CD4-positive, alpha-beta T cell treated with Interleukin-4 for 1 hour (primary cell): ENCODE measurements around the gene F13B.
"Not testable (repeated sequence)": the region's sequence is repeated elsewhere in the genome, so short reads cannot be mapped to it uniquely, and the experiment has no call there.

Experiments
- DNase-seq, 2 donors: peaks; one replicate each; pipeline ENCODE4 v3.0.0-alpha.2; 2020 to 2022

F13B gene, protein sequence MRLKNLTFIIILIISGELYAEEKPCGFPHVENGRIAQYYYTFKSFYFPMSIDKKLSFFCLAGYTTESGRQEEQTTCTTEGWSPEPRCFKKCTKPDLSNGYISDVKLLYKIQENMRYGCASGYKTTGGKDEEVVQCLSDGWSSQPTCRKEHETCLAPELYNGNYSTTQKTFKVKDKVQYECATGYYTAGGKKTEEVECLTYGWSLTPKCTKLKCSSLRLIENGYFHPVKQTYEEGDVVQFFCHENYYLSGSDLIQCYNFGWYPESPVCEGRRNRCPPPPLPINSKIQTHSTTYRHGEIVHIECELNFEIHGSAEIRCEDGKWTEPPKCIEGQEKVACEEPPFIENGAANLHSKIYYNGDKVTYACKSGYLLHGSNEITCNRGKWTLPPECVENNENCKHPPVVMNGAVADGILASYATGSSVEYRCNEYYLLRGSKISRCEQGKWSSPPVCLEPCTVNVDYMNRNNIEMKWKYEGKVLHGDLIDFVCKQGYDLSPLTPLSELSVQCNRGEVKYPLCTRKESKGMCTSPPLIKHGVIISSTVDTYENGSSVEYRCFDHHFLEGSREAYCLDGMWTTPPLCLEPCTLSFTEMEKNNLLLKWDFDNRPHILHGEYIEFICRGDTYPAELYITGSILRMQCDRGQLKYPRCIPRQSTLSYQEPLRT

DNA sequence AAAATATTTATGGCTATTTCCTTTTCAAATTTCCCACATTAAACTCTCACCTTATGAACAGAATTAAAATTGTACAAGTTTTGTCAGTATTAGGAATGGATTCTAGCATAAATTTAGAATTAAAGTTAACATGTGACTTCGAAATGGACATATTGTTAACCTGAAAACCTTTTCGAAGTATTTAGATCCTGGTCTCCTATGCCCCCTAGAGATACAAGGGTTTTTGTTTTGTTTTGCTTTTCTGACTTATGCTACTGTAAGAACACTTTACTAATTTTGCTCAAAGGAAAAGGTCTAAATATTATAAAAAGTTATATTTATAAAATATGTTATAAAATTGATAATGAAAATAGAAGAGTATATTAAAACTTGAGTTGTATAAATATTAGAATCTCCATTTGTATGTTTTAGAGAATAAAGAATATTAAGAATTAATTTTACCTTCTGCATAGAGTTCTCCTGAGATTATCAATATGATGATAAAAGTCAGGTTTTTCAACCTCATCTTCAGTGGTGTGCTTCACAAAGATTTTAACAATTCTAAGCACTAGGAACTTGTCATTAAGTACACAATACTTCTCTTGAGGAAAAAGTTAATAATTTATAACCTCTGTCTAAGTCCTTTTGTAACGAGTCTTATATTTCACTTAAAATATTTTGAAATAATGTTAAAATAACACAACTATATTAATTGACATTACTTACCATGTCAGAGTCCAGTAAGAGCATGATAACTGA, at the start of gene F13B:
F13B (minus strand) TSS at position 542 of the 738 bp plus-strand sequence; CDS start at position 505, 37 bp downstream.
- no peak for DNase-seq

DNA sequence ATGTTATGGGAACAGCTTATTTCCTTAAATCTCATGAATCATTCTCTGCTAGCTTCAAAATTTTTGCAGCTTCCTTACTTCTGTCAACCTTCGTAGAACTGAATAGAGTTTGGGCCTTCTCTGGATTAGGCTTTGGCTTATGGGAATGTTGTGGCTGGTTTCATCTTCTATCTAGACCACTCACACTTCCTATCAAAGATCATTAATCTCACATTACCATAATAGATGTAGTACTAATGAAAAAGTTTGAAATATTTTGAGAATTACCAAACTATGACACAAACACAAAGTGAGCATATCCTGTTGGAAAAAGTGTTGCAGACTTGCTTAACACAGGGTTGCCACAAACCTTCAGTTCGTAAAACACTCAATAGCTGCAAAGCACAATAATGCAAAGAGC, 49.1 kb upstream of the F13B start:
- DNase-seq = no peak

DNA sequence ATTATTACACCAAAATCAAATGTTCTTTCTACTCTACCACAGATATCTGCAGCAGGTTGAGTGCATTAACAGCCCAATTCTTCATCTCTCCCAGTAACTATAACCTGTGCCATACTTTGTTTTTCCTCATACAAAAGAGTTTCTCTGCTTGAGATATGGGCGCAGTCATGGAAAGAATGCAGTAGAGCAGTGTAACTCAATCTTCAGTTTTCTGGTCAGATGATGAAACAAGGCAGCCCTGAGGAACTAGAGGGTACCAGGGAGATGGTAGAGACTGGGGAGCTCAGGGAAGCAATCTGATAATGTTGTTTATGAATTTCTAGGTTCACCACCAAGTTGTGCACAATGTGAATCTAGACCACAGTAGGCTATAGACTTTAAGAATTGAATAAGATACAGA, 39.8 kb upstream of the F13B start:
- DNase-seq = no peak

DNA sequence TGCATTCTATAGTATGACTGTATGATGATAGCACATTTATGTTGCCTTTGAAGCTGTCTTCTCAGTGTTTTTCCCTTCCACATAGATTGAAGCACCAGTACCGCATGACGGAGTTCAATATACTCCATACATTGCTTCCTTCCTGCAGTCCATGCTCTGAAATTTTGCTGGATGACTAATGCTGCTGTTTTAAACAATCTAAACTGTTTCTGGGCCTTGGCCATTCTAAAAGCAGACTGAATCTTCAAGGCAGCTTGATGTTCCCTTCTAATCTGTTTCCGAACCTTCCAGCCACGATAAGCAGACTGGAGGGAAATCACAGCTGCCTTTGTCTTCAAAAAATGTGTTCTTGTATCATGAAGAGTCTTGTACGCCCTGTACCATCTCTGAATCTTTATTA, 36.2 kb upstream of the F13B start:
- no peak for DNase-seq

DNA sequence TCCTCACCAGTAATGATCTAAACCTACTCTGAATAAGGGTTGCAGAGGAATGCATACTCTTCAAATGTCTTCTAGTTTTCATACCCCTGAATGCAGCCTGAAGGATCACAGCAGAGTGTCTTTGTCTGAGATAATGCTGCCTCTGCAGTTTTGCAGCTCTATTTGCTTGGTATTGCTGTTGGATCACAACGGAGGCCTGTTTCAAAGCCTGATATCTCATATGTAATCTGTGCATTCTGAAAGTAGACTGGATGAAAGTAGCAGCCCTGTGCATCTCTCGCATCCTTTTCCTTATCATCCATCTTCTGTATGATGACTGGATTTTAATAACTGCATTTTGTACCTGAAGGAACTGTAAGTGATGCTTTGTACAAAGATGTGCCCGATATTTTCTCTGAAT, 34.9 kb upstream of the F13B start:
- DNase-seq = no peak

DNA sequence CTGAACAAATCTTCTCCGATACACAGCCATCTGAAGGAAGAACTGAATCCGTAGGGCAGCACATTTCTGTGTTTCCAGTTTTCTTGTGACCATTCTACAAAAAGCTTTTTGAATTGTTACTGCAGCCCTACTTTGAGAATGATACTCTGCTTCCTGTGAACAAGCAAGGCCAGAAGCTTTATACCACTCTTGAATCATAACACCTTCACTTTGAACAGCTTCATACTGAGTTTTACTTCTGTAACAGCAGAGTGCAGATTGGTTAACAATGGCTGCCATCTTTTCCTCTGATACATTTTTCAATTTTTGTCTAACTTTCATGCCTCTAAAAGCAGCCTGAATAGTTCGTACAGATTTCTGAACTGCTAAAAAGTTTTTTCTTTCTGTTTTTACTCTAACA, 33.6 kb upstream of the F13B start:
- no peak for DNase-seq

DNA sequence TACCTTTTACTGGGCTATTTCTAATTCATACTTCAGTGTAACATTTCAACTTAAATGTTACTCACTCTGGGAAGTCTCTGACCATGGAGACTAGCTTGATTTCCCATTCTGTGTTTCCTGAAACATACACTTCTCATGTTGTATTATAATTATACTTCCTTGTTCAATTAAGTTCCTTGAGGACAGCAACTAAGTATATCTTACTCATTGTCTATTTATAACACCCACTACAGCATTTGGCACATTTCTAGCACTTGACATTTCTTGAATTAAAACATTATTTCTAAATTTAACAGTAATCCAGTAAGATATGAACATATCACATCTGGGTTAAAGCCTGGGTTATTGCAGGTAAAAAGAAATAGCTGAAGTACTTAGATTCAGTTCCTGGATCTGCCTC, 32.4 kb upstream of the F13B start:
- DNase-seq = no peak

DNA sequence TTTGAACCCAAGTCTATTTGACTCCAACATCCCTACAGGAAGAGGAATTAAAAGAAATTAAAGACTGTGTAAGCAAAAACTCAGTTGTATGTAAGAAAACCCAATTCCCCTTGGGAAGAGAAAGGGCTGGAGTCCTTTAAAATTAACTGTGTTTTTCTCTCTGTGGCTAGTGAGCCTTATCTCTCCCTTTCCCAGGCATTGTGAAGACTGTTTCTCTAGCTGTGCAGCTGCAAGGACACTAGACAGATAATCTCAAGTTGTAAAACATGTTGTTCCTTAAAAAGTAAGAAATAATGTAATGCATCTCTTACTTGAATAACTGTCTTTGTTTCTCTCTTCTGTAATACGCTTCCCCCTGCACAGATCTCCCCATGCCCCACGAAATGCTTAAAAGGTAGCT, 29.9 kb upstream of the F13B start:
- DNase-seq = not testable (repeated sequence)

DNA sequence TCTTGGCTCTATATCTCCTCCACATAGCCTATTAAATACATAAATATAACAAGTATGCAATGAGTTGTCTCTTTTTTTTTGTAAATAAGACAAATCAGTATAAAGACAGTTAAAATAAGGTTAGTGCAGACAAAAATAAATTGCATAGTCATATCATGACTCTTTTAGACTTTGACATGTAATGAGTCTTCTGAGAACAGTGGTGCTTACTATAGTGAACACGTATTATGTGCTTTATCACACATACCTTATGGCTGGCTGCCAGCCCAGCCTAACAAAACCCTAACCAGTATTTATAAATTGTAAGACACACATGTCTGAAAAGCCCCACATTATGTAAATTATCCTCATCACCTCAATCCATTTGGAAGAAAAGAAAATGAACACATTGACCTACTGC, 29.1 kb upstream of the F13B start:
- DNase-seq = no peak

DNA sequence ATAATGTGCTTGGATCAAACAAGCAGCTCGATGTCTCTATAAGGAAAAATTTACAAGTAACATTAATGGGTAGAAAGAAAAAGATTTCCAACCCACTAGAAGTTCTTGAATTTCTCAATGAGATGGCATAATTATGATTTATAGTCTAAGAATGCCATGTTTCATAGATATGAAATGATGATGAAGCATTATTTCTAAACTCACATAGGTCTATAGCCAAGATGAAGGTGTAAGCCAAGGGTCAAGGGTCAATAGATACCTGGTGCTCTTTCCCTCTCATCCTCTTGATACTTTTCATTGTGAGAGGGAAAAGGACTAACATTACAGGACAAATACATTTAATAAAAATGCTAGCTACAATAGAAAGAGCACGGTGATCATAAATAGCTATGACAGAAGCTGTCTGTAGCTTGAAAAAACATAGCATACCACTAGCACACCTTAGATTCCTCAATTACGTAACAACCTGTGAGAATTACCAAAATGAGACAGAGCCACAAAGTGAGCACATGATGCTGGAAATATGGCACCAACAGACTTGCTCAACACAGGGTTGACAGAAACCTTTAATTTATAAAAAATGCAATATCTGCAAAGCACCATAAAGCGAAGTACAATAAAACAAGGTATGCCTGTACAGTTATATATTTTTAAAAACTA, 26.3 kb upstream of the F13B start:
- DNase-seq = no peak

DNA sequence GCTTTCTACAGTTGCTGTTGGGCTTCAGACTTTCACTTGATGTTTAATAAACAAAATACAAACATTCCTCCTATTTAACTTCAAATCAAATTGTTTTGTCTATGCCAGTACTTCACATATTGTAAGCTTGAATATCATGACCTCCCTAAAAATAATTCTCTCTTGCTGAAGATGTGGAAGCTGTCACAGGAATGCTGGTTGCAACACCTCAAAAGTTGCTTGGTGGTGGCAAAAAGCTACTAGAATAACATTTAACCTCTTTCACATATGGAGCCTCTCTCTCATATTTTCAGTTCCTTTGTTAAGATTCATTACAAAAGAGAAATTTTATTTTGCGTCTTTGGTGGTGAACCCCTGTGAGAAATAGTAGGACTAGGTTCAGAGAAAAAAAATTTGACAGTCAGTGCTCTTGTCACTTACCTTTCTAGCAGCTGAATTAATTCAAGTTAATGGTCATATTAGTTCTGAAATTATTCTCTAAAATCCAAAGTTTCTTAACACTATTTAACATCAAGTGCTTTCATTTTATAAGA, 25.5 kb upstream of the F13B start:
- DNase-seq = no peak

DNA sequence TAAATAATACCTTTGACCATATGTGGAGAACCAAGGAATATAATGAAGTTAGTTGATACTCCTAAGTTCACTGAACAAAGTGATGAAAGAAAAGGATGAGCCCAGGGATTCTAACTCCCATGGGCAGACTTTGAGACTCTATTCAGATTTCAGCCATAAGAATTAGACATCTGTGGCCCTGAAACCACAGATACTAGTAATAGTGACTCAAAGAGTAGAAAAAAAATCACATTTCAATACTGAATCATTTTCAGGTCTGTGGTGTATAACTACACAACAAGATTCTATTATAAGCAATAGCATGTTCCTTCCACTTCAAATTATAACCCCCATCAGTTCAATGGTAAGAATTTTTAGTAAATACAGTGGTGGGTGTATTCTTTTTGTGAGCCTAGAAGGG, 16.4 kb upstream of the F13B start:
- DNase-seq = no peak

DNA sequence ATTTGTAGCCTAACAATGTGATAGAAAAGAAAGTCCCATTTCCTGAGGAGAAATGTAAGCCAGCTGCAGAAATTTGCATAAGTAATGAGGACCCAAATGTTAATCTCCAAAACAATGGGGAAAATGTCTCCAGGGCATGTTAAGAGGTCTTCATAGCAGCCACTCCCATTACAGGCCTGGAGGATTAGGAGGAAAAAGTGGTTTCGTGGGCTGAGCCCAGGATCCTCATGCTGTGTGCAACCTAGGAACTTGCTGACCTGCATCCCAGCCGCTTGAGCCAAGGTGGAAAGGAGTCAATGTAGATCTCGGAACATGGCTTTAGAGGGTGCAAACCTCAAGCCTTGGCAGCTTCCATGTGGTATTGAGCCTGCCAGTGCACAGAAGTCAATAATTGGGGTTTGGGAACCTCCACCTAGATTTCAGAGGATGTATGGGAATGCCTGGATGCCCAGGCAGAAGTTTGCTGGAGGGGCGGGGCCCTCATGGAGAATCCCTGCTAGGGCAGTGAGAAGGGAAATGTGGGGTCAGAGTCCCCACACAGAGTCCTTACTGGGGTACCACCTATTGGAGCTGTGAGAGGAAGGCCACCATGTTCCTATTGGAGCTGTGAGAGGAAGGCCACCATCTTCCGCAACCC, 14.2 kb upstream of the F13B start:
- no peak for DNase-seq

DNA sequence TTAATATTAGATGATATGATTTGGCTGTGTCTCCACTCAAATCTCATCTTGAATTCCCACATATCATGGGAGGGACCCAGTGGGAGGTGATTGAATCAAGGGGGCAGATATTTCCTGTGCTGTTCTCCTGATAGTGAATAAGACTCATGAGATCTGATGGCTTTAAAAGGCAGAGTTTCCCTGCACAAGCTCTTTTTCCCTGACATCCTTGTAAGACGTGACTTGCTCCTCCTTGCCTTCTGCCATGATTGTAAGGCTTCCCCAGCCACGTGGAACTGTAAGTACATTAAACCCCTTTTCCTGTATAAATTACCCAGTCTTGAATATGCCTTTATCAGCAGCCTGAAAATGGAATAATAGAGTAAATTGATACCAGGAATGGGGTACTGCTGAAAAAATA, 13.3 kb upstream of the F13B start:
- DNase-seq = no peak

DNA sequence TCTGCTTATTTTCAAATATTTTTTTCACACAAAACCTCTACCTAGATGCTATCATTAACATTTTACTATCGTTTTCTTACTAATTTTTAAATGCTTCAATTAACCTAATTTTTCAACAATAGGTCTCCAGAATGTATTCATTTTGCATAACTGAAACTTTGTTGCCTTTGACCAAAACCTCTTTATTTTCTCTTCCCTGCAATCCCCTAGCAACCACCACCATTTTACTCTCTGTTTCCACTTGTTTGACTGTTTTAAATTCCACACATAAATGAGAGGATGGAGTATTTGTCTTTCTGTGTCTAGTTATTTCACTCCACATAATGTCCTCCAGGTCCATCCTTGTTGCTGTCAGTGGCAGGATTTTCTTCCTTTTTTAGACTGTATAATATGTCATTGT, 9.5 kb upstream of the F13B start:
- no peak for DNase-seq

DNA sequence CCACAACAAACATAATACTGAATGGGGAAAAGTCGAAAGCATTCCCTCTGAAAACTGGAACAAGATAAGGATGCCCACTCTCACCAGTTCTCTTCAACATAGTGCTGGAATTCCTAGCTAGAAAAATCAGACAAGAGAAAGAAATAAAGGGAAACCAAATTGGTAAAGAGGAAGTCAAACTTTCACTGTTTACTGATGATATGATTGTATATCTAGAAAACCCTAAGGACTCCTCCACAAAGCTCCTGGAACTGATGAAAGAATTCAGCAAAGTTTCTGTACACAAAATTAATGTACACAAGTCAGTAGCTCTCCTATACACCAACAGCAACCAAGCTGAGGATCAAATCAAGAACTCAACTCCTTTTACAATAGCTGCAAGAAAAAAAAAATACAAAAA, 6.9 kb upstream of the F13B start:
- no peak for DNase-seq

DNA sequence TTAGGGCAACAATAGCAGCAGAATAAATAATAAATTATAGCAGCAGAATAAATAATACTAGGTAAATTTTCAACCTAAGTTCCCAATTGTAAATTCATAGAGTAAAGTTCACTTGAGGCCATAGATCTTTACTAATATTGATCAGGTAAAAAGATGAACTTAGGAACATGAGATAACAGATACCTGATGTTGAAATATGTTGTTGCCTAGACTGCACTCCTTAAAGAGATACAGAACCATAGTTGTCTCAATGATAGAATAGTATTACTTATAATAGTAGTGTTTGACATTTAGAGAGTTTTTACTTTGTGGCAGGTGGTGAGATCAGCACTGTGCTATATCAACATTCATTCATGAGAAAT, 378 bp upstream of the F13B start:
- DNase-seq = no peak

DNA sequence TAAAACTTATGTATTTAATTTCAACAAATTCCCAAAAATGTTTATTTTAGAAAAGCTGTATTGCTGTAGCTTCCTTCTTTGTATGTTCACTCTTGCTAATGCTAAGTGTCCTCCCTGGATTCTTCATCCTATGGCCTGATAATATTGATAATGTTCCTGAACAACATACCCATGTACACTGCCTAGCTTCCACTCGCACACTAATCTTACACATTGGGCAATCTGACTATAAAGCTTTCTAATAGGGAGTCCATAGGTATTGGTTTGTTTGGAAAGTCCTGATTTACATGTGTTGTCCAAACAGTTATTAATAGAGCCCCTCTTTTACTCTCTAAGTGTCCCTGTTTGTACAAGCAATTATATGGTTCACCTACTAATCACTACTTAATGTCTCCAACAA, 783 bp downstream of the F13B start:
- no peak for DNase-seq

DNA sequence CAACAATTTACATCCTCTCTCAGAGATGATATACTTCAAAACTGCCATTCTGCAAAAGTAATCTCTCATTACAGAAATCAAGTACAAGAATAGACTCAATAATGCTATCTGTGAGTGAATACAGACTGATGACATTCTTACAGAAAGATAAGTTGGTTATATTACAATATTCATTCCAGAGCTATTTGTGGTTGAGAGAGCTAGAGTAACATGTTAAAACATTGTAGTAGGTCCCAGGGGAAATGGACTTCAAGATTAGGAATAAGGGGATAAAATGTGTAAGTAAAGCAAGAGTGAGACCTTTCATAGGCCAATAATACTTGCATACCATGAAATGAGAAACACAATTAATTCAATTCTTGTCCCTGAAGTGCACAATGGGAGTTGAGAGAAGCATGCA, 1.5 kb downstream of the F13B start:
- no peak for DNase-seq

DNA sequence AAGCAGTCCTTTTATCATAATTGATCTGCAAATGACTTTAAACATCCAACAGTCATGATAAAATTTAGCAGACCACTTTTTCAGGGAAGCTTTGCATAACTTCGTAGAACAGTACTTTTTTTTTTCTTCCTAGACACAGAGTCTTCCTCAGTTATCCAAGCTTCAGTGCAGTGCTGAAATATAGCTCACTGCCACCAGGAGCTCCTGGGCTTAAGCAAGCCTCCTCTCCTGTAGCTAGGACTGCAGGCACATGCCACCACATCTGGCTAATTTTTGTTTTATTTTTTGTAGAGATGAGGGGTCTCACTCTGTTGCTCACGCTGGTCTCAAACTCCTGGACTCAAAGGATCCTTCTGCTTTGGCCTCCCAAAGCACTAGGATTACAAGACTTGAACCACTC, 3.8 kb downstream of the F13B start:
- DNase-seq = no peak

DNA sequence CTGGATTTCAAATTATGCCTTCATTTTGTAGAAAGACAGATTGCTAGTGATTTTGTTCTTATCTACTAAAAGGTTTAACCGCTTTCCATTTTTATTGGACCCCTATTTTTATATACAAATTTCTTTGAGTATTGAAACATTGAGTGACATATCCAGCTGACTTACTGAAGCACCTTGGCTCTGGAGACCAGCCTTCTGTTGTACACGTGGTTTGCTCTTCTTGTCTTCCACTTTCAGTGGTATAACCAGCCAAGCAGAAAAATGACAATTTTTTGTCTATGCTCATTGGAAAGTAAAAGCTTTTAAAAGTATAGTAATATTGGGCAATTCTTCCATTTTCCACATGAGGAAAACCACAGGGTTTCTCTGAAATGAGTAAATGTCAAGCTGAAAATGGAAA, 4.4 kb downstream of the F13B start:
- DNase-seq = no peak

DNA sequence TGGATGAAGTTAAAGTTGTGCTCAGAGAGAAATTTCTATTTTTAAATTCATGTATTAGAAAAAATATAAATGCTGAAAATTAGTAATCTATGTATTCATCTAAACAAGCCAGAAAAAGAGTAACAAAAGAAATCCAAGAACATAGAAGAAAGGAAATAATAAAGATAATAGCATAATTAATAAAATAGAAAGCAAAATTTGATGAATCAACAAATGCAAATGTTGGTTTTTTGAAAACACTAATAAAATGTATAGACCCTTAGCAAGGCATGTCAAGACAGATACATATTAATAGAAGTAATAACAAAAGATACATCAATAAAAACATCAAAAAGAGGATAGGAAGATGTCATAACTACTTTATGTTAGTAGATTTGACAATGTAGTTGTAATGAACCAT, 18.0 kb downstream of the F13B start:
- DNase-seq = no peak
